Spinal cord (tissue), 10 donors: Measurements from ENCODE around the gene RBL1. TPM values are rescaled to one million over a fixed set of nuclear protein-coding genes. Genes with fewer than 3 reads are reported as not detected.
"Not testable (repeated sequence)": the region's sequence is repeated elsewhere in the genome, so short reads cannot be mapped to it uniquely, and the experiment has no call there.

Experiments used
- DNase-seq, 6 donors: peaks; one replicate each; pipeline versions ENCODE4 v3.0.0 to v3.0.0-alpha.2; 2013 to 2015; ENCODE audit warnings: low spot score in 6 of 6, low read depth in 4 of 6
- H3K27ac ChIP-seq: one replicate; pipeline ENCODE4 v1.5.1; 2013; ENCODE audit warnings: low read depth, low read length, control low read depth
- H3K27me3 ChIP-seq: one replicate; pipeline ENCODE4 v1.6.1; 2013; ENCODE audit warnings: low read length; ENCODE audit not compliant: control insufficient read depth, insufficient read depth
- H3K36me3 ChIP-seq: one replicate; pipeline ENCODE4 v1.6.1; 2013; ENCODE audit warnings: low read length; ENCODE audit not compliant: control insufficient read depth, insufficient read depth
- H3K4me1 ChIP-seq: one replicate; pipeline ENCODE4 v1.6.1; 2013; ENCODE audit warnings: low read length; ENCODE audit not compliant: control insufficient read depth, insufficient read depth
- H3K4me3 ChIP-seq: one replicate; pipeline ENCODE4 v1.5.1; 2013; ENCODE audit warnings: low read depth, low read length, control low read depth
- H3K9me3 ChIP-seq: one replicate; pipeline ENCODE4 v1.6.1; 2013; ENCODE audit warnings: low read length; ENCODE audit not compliant: control insufficient read depth, insufficient read depth
- WGBS: methylation state at CpG from one replicate; pipeline ENCODE4 v1.1.5; 2013; ENCODE audit warnings: missing lambda C conversion rate; ENCODE audit not compliant: insufficient coverage; 5-methylcytosine and 5-hydroxymethylcytosine counted together
- polyA plus RNA-seq, 2 donors: library from polyadenylated mRNA; unstranded; fragments of 120-200 nt; gene quantifications; one replicate each; pipeline ENCODE4 v1.2.1, GENCODE V29; 2013; ENCODE audit not compliant: insufficient read length in 2 of 2
- total RNA-seq, 2 donors: library from RNA; depleted of rRNA in 1 of 2; stranded (reverse); fragments of 120-200 nt in 1 of 2; fragments of >200 nt in 1 of 2; gene quantifications; one replicate each; pipeline versions ENCODE4 v1.2.3 to v1.2.4, GENCODE V29; 2013 to 2014
- donor health status: healthy.

RBL1 gene
- total and polyA plus RNA-seq, 4 donors = 6.4 to 15.4 (median 11.3) TPM

DNA sequence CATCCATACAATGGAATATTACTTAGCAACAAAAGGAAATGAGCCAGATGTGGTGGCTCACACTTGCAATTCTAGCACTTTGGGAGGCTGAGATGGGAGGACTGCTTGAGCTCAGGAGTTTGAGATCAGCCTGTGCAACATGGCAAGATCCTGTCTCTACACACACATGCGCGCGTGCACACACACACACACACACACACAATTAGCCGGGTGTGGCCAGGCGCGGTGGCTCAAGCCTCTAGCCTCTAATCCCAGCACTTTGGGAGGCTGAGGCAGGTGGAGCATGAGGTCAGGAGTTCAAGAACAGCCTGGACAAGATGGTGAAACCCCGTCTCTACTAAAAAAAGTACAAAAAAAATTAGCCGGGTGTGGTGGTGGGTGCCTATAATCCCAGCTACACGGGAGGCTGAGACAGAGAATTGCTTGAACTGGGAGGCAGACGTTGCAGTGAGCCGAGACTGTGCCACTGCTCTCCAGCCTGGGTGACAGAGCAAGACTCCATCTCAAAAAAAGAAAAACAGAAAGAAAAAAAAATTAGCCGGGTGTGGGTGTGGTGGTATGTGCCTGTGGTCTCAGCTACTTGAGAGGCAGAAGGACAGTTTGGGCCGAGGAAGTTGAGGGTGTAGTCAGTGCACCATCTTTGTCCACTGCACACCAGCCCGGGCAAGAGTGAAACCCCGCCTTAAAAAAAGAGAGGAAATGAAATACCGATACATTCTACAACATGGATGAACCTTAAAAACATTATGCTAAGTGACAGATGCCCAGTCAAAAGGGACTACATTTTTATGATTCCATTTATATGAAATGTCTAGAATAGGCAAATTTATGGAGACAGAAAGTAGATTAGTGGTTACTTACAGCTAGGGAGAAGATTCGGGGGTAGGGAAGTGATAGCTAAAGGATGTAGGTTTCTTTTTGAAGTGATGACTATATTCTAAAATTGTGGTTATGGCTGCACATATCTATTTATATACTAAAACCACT lies 52.5 kb downstream of the RBL1 start:
- Histone ChIP-seq H3K27ac (no peak overlapping the region), H3K4me3 (no peak overlapping the region), H3K27me3 (no peaks in the 10 kb centered on the region), H3K4me1 (no peaks in the 10 kb centered on the region), H3K36me3 (peaks cover 41% of the 10 kb centered on the region), H3K9me3 (peaks cover 3% of the 10 kb centered on the region)
- no peak for DNase-seq
- 96% methylated on average over 5 of the region's 17 CpGs for WGBS

DNA sequence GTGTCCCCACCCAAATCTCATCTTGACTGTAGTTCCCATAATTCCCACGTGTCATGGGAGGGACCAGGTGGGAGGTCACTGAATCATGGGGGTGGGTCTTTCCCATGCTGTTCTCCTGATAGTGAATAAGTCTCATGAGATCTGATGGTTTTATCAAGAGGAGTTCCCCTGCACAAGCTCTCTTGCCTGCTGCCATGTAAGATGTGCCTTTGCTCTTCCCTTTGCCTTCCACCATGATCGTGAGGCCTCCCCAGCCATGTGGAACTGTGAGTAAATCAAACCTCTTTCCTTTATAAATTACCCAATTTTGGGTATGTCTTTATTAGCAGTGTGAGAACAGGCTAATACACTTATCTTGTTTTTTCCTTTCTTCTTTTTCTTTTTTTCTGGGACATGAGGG lies 56.4 kb downstream of the RBL1 start:
- not testable (repeated sequence) for H3K27me3 ChIP-seq, H3K4me1 ChIP-seq, H3K4me3 ChIP-seq, H3K9me3 ChIP-seq, H3K27ac ChIP-seq, DNase-seq
- no CpG with 5 or more reads among the region's 2 CpGs for WGBS
- H3K36me3 ChIP-seq = peaks cover 34% of the 10 kb centered on the region

DNA sequence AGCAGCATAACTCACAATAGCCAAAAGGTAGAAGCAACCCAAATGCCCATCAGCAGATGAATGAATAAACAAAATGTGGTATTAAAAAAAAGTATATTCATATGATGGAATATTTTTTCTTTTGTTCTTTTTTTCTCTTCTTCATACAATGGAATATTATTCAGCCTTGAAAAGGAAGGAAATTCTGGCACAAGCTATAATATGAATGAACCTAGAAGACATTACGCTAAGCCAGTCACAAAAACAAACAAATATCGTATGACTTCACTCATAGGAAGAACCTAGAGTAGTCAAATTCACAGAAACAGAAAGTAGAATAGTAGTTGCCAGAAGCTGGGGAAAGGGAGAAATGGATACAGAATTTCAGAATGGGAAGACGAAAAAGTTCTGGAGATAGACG lies 63.7 kb downstream of the RBL1 start:
- no peaks in the 10 kb centered on the region for H3K4me1 ChIP-seq
- no peaks in the 10 kb centered on the region for H3K9me3 ChIP-seq
- no peak overlapping the region for H3K27ac ChIP-seq
- WGBS = no CpG with 5 or more reads among the region's 4 CpGs
- DNase-seq = no peak
- H3K4me3 ChIP-seq = no peak overlapping the region
- no peaks in the 10 kb centered on the region for H3K27me3 ChIP-seq
- peaks cover 28% of the 10 kb centered on the region for H3K36me3 ChIP-seq

DNA sequence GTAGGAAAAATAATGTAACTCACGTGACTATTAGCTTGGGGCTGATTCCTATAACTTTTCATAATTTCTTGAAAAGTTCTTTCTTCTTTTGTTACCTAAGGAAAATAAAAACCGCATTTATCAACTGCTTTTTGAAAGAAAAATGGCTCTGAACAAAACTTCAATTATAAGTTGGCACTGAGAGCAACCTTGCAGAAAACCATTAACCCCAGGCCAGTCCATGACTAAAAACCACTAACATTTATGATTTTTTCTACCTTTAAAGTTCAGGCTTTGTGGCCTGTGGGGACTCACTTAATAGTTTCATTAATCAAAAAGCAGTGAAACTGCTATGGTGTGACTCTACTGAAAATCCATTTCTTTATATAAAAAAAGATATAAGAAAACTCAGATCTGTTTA lies 75.2 kb downstream of the RBL1 start:
- no peak overlapping the region for H3K27ac ChIP-seq
- DNase-seq = peak in 1 of 6 donors; percentile 45
- H3K4me1 ChIP-seq = no peaks in the 10 kb centered on the region
- WGBS = no CpG with 5 or more reads among the region's 2 CpGs
- no peak overlapping the region for H3K4me3 ChIP-seq
- no peaks in the 10 kb centered on the region for H3K9me3 ChIP-seq
- no peaks in the 10 kb centered on the region for H3K27me3 ChIP-seq
- H3K36me3 ChIP-seq = peaks cover 19% of the 10 kb centered on the region

DNA sequence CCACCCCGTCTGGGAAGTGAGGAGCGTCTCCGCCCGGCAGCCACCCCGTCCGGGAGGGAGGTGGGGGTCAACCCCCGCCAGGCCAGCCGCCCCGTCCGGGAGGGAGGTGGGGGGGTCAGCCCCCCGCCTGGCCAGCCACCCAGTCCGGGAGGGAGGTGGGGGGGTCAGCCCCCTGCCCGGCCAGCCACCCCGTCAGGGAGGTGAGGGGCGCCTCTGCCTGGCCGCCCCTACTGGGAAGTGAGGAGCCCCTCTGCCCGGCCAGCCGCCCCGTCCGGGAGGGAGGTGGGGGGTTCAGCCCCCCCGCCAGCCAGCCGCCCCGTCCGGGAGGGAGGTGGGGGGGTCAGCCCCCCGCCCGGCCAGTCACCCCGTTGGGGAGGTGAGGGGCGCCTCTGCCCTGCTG lies 83.2 kb downstream of the RBL1 start:
- 98% methylated on average over 6 of the region's 28 CpGs for WGBS
- peaks cover 39% of the 10 kb centered on the region for H3K36me3 ChIP-seq
- H3K4me3 ChIP-seq, H3K4me1 ChIP-seq, H3K27me3 ChIP-seq, H3K27ac ChIP-seq, DNase-seq, H3K9me3 ChIP-seq: not testable (repeated sequence)

- H3K27ac ChIP-seq, H3K9me3 ChIP-seq, DNase-seq, H3K27me3 ChIP-seq, H3K4me1 ChIP-seq, H3K4me3 ChIP-seq: not testable (repeated sequence)
- peaks cover 34% of the 10 kb centered on the region for H3K36me3 ChIP-seq
- over 99% methylated on average over 21 of the region's 25 CpGs for WGBS
Observed at GRCh38 chr20:37011858-37012257, 83.9 kb downstream of the RBL1 start.

DNA sequence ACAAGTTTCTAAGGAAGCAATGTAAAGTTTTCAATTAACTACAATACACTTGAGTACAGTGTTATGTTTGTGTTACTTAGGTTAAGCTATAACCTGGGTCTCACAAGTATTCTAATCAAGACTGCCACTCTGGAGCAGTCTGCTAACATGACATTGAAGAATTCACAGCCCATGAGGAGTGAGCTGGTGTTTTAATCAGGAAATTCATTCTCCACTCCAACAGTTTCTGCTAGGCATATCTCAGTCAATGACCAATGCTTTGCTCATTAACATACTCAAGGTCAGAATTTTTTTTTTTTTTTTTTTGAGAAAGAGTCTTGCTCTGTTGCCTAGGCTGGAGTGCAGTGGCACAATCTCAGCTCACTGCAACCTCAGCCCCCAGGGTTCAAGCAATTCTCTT lies 84.7 kb downstream of the RBL1 start:
- H3K27me3 ChIP-seq = no peaks in the 10 kb centered on the region
- no peak for DNase-seq
- no peak overlapping the region for H3K4me3 ChIP-seq
- H3K27ac ChIP-seq = no peak overlapping the region
- no peaks in the 10 kb centered on the region for H3K4me1 ChIP-seq
- H3K36me3 ChIP-seq = peaks cover 36% of the 10 kb centered on the region
- no peaks in the 10 kb centered on the region for H3K9me3 ChIP-seq

DNA sequence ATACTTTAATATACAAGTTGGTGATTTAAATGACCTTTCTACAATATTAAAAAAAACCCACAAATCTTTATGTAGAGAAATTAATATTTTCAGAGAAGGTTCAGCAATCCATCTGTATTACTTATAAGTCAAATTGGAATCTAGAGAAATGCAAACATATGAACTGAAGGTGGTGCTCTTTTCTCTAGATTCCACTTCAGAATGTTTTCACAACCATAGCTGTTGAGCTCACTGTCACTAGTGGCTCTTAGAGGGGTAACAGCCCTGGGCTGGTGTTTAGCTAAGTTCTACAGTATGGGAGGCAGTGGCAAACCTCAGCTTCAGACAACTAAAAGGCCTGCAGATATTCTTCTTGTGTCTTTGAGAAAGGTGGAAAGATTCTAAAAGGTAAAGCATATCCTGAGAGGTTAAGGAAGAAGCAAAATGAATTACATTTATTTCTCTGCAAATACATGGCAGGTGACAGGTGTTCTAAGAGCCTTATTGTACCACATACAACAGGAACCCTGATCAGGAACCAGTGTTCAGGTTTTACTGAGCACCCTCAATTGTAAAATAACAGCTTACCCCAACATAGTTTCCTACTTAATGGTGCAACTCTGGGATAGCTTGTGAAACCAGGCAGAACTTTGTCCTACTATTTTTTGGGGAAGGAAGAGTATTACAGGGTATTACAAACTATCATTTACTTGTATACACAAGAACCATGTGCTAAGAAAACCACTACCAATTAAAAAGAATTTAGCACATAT lies 87.7 kb downstream of the RBL1 start:
- Histone ChIP-seq H3K27ac (no peak overlapping the region), H3K27me3 (no peaks in the 10 kb centered on the region), H3K4me1 (no peaks in the 10 kb centered on the region), H3K36me3 (peaks cover 35% of the 10 kb centered on the region), H3K9me3 (no peaks in the 10 kb centered on the region), H3K4me3 (no peak overlapping the region)
- DNase-seq = peak in 4 of 6 donors; percentile 1 to 28 (median 6)

DNA sequence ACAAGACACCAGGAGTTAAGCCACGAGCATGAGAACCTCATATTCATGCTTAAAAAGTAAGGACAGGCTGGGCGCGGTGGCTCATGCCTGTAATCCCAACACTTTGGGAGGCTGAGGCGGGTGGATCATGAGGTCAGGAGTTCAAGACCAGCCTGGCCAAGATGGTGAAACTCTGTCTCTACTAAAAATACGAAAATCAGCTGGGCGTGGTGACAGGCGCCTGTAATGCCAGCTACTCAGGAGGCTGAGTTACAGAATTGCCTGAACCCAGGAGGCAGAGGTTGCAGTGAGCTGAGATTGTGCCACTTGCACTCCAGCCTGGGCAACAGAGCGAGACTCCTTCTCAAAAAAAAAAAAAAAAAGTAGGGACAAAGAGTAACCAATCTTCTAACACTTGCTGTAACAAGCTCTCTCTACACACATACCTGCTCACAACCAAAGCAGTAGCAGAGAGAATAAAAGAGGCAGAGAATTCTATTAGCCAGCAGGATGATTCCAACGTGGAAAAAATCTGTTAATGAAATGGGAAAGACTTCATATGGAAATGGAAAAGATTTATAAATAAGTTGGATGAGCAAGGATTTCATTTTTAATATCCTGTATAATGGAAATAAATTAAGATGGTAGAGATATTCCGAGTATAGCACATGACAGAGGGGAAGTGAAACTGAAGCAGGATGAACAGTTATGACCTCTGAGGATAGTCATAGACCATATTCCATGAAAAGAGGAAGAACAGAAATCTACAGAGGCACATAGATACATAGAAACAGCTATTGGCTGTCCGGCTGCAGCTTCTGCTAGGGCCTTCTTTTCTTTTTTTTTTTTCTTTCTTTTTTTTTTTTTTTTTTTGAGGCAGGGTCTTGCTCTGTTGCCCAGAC lies 90.5 kb downstream of the RBL1 start:
- DNase-seq, H3K27ac ChIP-seq, H3K4me1 ChIP-seq, H3K27me3 ChIP-seq, H3K4me3 ChIP-seq, H3K9me3 ChIP-seq: not testable (repeated sequence)
- 92% methylated on average over 8 of the region's 11 CpGs for WGBS
- H3K36me3 ChIP-seq = peaks cover 34% of the 10 kb centered on the region
